ACHN (cell line): Measurements from ENCODE around the gene DDX49.
"Not testable (repeated sequence)": the region's sequence is repeated elsewhere in the genome, so short reads cannot be mapped to it uniquely, and the experiment has no call there.

ENCODE experiments used
- DNase-seq: peaks from one replicate; pipeline ENCODE4 v3.0.0-alpha.2; 2015
- in situ Hi-C: cut with HindIII; loops from 2 replicates; pipeline ENCODE4 v1.10.0; 2017; ENCODE audit warnings: low sequenced_read_pairs, low pct_ligation_motif_present, low pct_unique_long_range_greater_than_20kb

Gene DDX49

GRCh38 chr19:18895038-18895823 is 24.3 kb upstream of the DDX49 start:
- DNase-seq, result peak; percentile 57
- in situ Hi-C loops, result no loop called here

- in situ Hi-C loops, result no loop called here
- no peak for DNase-seq
Measured at GRCh38 chr19:18895824-18896341, 23.6 kb upstream of the DDX49 start, which contains the start of gene CERS1. TSS of gene CERS1 (minus strand) at chr19:18896158. CDS start at chr19:18896072, 86 bp downstream.

GRCh38 chr19:18896421-18896841 is 23.1 kb upstream of the DDX49 start:
- in situ Hi-C loops, result no loop called here
- no peak for DNase-seq

- in situ Hi-C loops, result no loop called here
- no peak for DNase-seq
Measured at GRCh38 chr19:18897094-18898029, 22.2 kb upstream of the DDX49 start.

GRCh38 chr19:18898081-18898606 is 21.4 kb upstream of the DDX49 start:
- DNase-seq, result no peak
- in situ Hi-C loops, result no loop called here

- no peak for DNase-seq
- in situ Hi-C loops, result no loop called here
Measured at GRCh38 chr19:18898607-18899408, 20.7 kb upstream of the DDX49 start.

- in situ Hi-C loops, result no loop called here
- DNase-seq, result no peak
Measured at GRCh38 chr19:18899624-18900560, 19.6 kb upstream of the DDX49 start.

GRCh38 chr19:18900700-18901481 is 18.6 kb upstream of the DDX49 start:
- in situ Hi-C loops, result no loop called here
- no peak for DNase-seq

GRCh38 chr19:18901491-18901890 is 18.0 kb upstream of the DDX49 start:
- DNase-seq, result no peak
- in situ Hi-C loops, result no loop called here

- DNase-seq, in situ Hi-C loops: not testable (repeated sequence)
Measured at GRCh38 chr19:18902519-18902918, 17.0 kb upstream of the DDX49 start.

- in situ Hi-C loops, result no loop called here
Measured at GRCh38 chr19:18903156-18904037, 16.1 kb upstream of the DDX49 start.

GRCh38 chr19:18904334-18905057 is 15.0 kb upstream of the DDX49 start:
- in situ Hi-C loops, result no loop called here
- DNase-seq, result no peak

More at GRCh38 chr19:18903156-18904037, 16.1 kb upstream of the DDX49 start:
- DNase-seq, result no peak

GRCh38 chr19:18905058-18905456 is 14.5 kb upstream of the DDX49 start:
- in situ Hi-C loops, result no loop called here
- no peak for DNase-seq

- no peak for DNase-seq
- in situ Hi-C loops, result no loop called here
Measured at GRCh38 chr19:18905513-18906236, 13.8 kb upstream of the DDX49 start.
